H9 (cell line): ENCODE results near the gene TGM2. TPM values are rescaled to one million over a fixed set of nuclear protein-coding genes. Genes with fewer than 3 reads are reported as not detected.

Experiments used
- DNase-seq: peaks from one replicate; pipeline ENCODE4 v3.0.0-alpha.2; 2017
- H2AFZ ChIP-seq: one replicate; pipeline ENCODE4 v1.6.1; 2013; ENCODE audit warnings: mild to moderate bottlenecking, low read length, control low read depth, moderate library complexity
- H2AK5ac ChIP-seq: 2 replicates; pipeline ENCODE4 v1.6.1; 2013; ENCODE audit warnings: low read length, control low read depth, mixed read lengths; ENCODE audit not compliant: insufficient read length
- H2BK120ac ChIP-seq: one replicate; pipeline ENCODE4 v1.6.1; 2013; ENCODE audit warnings: low read depth, mild to moderate bottlenecking, low read length, control low read depth, inconsistent platforms; ENCODE audit not compliant: poor library complexity, severe bottlenecking
- H2BK12ac ChIP-seq: 2 replicates; pipeline ENCODE4 v1.6.1; 2013; ENCODE audit warnings: low read length, control low read depth, mixed read lengths, low read depth; ENCODE audit not compliant: insufficient read length
- H2BK15ac ChIP-seq: 2 replicates; pipeline ENCODE4 v1.6.1; 2013; ENCODE audit warnings: low read depth, low read length, control low read depth
- H2BK20ac ChIP-seq: one replicate; pipeline ENCODE4 v1.6.1; 2013; ENCODE audit warnings: low read depth, mild to moderate bottlenecking, low read length, control low read depth, inconsistent platforms; ENCODE audit not compliant: poor library complexity, severe bottlenecking
- H2BK5ac ChIP-seq: 2 replicates; pipeline ENCODE4 v1.6.1; 2013; ENCODE audit warnings: low read length, control low read depth, mixed read lengths; ENCODE audit not compliant: insufficient read length
- H3K14ac ChIP-seq: 2 replicates; pipeline ENCODE4 v1.6.1; 2013; ENCODE audit warnings: low read length, control low read depth; ENCODE audit not compliant: insufficient read depth
- H3K18ac ChIP-seq: 2 replicates; pipeline ENCODE4 v1.6.1; 2013; ENCODE audit warnings: low read depth, mild to moderate bottlenecking, mixed read lengths, low read length, control low read depth; ENCODE audit not compliant: insufficient read length
- H3K23ac ChIP-seq: 2 replicates; pipeline ENCODE4 v1.6.1; 2013; ENCODE audit warnings: low read length, control low read depth, mixed read lengths, low read depth; ENCODE audit not compliant: insufficient read length
- H3K23me2 ChIP-seq: 2 replicates; pipeline ENCODE4 v1.6.1; 2013; ENCODE audit warnings: low read depth, mild to moderate bottlenecking, mixed read lengths, low read length, control low read depth; ENCODE audit not compliant: insufficient read length, poor library complexity, severe bottlenecking
- H3K27ac ChIP-seq: 2 replicates; pipeline ENCODE4 v1.5.1; 2013; ENCODE audit warnings: low read length, control low read depth, mixed read lengths, low read depth; ENCODE audit not compliant: insufficient read length
- H3K27me3 ChIP-seq: 2 replicates; pipeline ENCODE4 v1.6.1; 2013; ENCODE audit warnings: low read length, control low read depth, inconsistent platforms; ENCODE audit not compliant: insufficient read depth
- H3K4ac ChIP-seq: 2 replicates; pipeline ENCODE4 v1.6.1; 2013; ENCODE audit warnings: low read depth, mild to moderate bottlenecking, control low read depth, inconsistent platforms, low read length, moderate library complexity
- H3K4me1 ChIP-seq: 2 replicates; pipeline ENCODE4 v1.6.1; 2013; ENCODE audit warnings: low read length, control low read depth, inconsistent platforms; ENCODE audit not compliant: insufficient read depth
- H3K4me2 ChIP-seq: 2 replicates; pipeline ENCODE4 v1.6.1; 2013; ENCODE audit warnings: low read length, control low read depth, mixed read lengths; ENCODE audit not compliant: insufficient read length, insufficient read depth
- H3K56ac ChIP-seq: 2 replicates; pipeline ENCODE4 v1.6.1; 2013; ENCODE audit warnings: low read depth, mild to moderate bottlenecking, mixed read lengths, low read length, control low read depth; ENCODE audit not compliant: insufficient read length
- H3K79me1 ChIP-seq: 2 replicates; pipeline ENCODE4 v1.6.1; 2013; ENCODE audit warnings: low read depth, mild to moderate bottlenecking, moderate library complexity, low read length, control low read depth, inconsistent platforms; ENCODE audit not compliant: insufficient read depth, poor library complexity, severe bottlenecking
- H3K79me2 ChIP-seq: 2 replicates; pipeline ENCODE4 v1.6.1; 2013; ENCODE audit warnings: low read length, control low read depth, inconsistent platforms; ENCODE audit not compliant: insufficient read depth
- H3K9ac ChIP-seq: 2 replicates; pipeline ENCODE4 v1.6.1; 2013; ENCODE audit warnings: low read length, control low read depth, mixed read lengths; ENCODE audit not compliant: insufficient read length; ENCODE audit errors: extremely low read depth
- H3K9me3 ChIP-seq: one replicate; pipeline ENCODE4 v1.6.1; 2013; ENCODE audit warnings: low read depth, low read length, inconsistent platforms; ENCODE audit not compliant: control insufficient read depth
- H3T11ph ChIP-seq: one replicate; pipeline ENCODE4 v1.6.1; 2013; ENCODE audit warnings: mild to moderate bottlenecking, low read length, control low read depth, inconsistent platforms
- H4K20me1 ChIP-seq: one replicate; pipeline ENCODE4 v1.6.1; 2013; ENCODE audit not compliant: control insufficient read depth, insufficient read length, insufficient read depth
- H4K5ac ChIP-seq: 2 replicates; pipeline ENCODE4 v1.6.1; 2013; ENCODE audit warnings: low read depth, mild to moderate bottlenecking, mixed read lengths, low read length, control low read depth; ENCODE audit not compliant: insufficient read length
- H4K8ac ChIP-seq: replicated peaks from 2 replicates; pipeline ENCODE4 v1.6.1; 2013; ENCODE audit warnings: low read length, control low read depth, mixed read lengths, low read depth; ENCODE audit not compliant: insufficient read length
- H4K91ac ChIP-seq: 2 replicates; pipeline ENCODE4 v1.6.1; 2013; ENCODE audit warnings: low read depth, mild to moderate bottlenecking, moderate library complexity, mixed read lengths, low read length, control low read depth; ENCODE audit not compliant: insufficient read length
- H3K27ac Mint-ChIP-seq, 3 experiments: 2 replicates in 2 of 3; 3 replicates in 1 of 3; pipeline ENCODE4 v1.8.0; 2020 to 2021; ENCODE audit warnings: mixed read lengths in 3 of 3, mild to moderate bottlenecking in 1 of 3, moderate library complexity in 1 of 3
- H3K27me3 Mint-ChIP-seq: 2 replicates; pipeline ENCODE4 v1.8.0; 2021; ENCODE audit warnings: low read depth, mild to moderate bottlenecking, moderate library complexity, mixed read lengths
- H3K36me3 Mint-ChIP-seq, 3 experiments: 2 replicates in 2 of 3; 3 replicates in 1 of 3; pipeline ENCODE4 v1.8.0; 2020 to 2021; ENCODE audit warnings: low read depth in 3 of 3, mixed read lengths in 3 of 3; ENCODE audit not compliant: insufficient read depth in 1 of 3
- H3K4me1 Mint-ChIP-seq, 2 experiments: 2 replicates each; pipeline ENCODE4 v1.8.0; 2020; ENCODE audit warnings: mixed read lengths in 2 of 2
- H3K4me3 Mint-ChIP-seq, 2 experiments: 2 replicates in 1 of 2; 3 replicates in 1 of 2; pipeline ENCODE4 v1.8.0; 2020 to 2021; ENCODE audit warnings: mild to moderate bottlenecking in 2 of 2, mixed read lengths in 2 of 2, moderate library complexity in 1 of 2
- H3K9me3 Mint-ChIP-seq, 2 experiments: 2 replicates in 1 of 2; 3 replicates in 1 of 2; pipeline ENCODE4 v1.8.0; 2020; ENCODE audit warnings: mild to moderate bottlenecking in 2 of 2, mixed read lengths in 2 of 2, moderate library complexity in 1 of 2
- CTCF ChIP-seq: fragments of 200-600 bp; sonication (generic); conservative IDR thresholded peaks from 3 replicates; pipeline ENCODE4 v1.8.0; 2021; ENCODE audit warnings: antibody characterized with exemption, mild to moderate bottlenecking
- WGBS: extraction: QIAGEN DNeasy Blood & Tissue Kit; methylation state at CpG from one replicate; pipeline ENCODE4 v1.1.7; 2013; ENCODE audit warnings: missing lambda C conversion rate, low lambda C conversion rate, mixed read lengths; ENCODE audit not compliant: insufficient read length; ENCODE audit errors: extremely low coverage; 5-methylcytosine and 5-hydroxymethylcytosine counted together
- total RNA-seq: library from RNA; stranded (reverse); gene quantifications from 2 replicates; pipeline ENCODE4 v1.2.1, GENCODE V29; 2021

TGM2 gene
- total RNA-seq, 1 experiment from 2014 or later, result 1.1 TPM

- Histone ChIP-seq H3K23me2 (no peaks in the 10 kb centered on the region), H3K79me1 (no peaks in the 10 kb centered on the region), H3K9me3 (no peaks in the 10 kb centered on the region), H3K4me2 (no peak overlapping the region), H3K18ac (no peak overlapping the region), H3T11ph (no peak overlapping the region), H2AFZ (no peak overlapping the region), H4K91ac (no peak overlapping the region), H2BK5ac (no peak overlapping the region), H2BK120ac (no peak overlapping the region), H2BK15ac (no peak overlapping the region), H3K9ac (no peak overlapping the region), H3K4me1 (no peaks in the 10 kb centered on the region), H3K27me3 (no peaks in the 10 kb centered on the region), H3K23ac (no peak overlapping the region), H3K4ac (no peak overlapping the region), H4K20me1 (no peaks in the 10 kb centered on the region), H4K8ac (no peak overlapping the region), H2BK20ac (no peak overlapping the region), H3K27ac (no peak overlapping the region), H2AK5ac (no peak overlapping the region), H3K79me2 (no peaks in the 10 kb centered on the region), H4K5ac (no peak overlapping the region), H3K56ac (no peak overlapping the region), H3K14ac (no peak overlapping the region), H2BK12ac (no peak overlapping the region)
- Mint-ChIP-seq H3K36me3 (no peaks in the 10 kb centered on the region), H3K9me3 (no peaks in the 10 kb centered on the region), H3K4me3 (no peak overlapping the region), H3K4me1 (peaks cover 3 to 11% of the 10 kb centered on the region in 2 experiments), H3K27ac (peak overlapping the region in 2 of 3 experiments; percentile 10 to 16; a peak in 2 of 7 replicates), H3K27me3 (no peaks in the 10 kb centered on the region; the same call in 1 of the 2 replicates)
- TF ChIP-seq CTCF, result no peak
- no peak for DNase-seq
- no CpG with 5 or more reads among the region's 14 CpGs for WGBS
Measured at GRCh38 chr20:38158701-38159351, 6.2 kb downstream of the TGM2 start.
